HUDEP-2 (cell line): ENCODE data around the gene C9orf50.
"Not testable (repeated sequence)": the region's sequence is repeated elsewhere in the genome, so short reads cannot be mapped to it uniquely, and the experiment has no call there.

Experiments used
- DNase-seq, 76 experiments: peaks; one replicate each; lab custom pipeline; 2025; ENCODE audit not compliant: unreplicated experiment in 76 of 76; lab: John Stamatoyannopoulos, UW

Gene C9orf50

GRCh38 chr9:129648764-129649115, 27.8 kb upstream of the C9orf50 start:
- no peak for DNase-seq

GRCh38 chr9:129648092-129648763, 27.3 kb upstream of the C9orf50 start:
- no peak for DNase-seq

DNA sequence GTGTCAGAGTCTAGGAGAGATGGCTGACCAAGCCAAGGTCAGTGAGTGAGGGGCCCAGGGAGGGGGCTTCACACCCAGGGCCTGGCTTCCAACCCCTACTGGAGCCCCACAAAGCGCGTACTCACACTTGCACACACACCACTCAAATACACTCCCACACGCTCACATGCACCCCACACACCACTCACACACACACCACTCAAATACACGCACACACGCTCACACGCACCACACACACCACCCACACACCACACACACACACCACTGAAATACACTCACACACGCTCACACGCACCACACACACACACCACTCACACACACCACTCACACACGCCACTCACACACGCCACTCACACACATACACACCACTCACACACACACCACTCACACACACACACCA, 26.7 kb upstream of the C9orf50 start:
- no peak for DNase-seq

- DNase-seq, result no peak
These were observed 25.8 kb upstream of the C9orf50 start for GRCh38 chr9:129646654-129647053.

- DNase-seq, result no peak
These were observed 25.4 kb upstream of the C9orf50 start for GRCh38 chr9:129646252-129646651.

- DNase-seq, result no peak
These were observed 24.0 kb upstream of the C9orf50 start for GRCh38 chr9:129644902-129645301.

DNA sequence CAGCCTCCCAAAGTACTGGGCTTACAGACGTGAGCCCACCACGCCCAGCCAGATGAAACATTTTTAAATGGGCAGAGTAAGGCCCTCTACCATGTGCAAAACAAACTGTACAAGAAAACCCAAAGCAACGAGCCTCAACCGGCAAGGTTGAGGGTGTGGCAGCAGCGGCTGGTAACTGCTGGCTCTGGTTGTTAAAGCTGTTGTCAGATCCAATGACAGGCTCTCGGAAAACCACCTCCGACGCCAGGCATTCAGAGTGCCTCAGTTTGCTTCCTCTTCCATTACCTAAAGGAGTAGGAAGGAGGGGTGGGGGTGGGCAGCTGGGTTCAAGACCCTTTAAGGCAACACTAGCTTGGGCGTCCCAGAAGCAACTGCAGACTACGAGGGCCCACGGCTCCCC, 23.5 kb upstream of the C9orf50 start:
- no peak for DNase-seq

DNA sequence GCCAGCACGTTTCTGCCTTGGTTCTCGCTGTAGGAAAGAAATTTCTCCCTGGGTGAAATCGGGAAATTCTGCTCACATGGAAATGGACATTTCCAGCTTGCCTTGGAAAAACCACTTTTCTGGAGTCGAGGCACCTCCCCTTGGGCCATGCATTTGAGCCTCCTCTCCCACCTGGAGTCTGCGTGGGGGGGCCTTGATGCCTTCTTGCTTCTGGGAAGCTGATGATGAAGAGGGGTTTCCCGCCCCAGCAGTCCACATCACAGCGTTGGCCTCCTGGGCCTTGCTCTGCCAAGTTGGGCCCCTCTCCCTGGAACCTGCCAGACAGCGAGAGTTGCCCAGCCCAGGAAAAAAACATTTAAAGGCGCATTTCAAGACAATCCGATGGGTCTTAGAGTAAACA, 22.8 kb upstream of the C9orf50 start:
- no peak for DNase-seq

- DNase-seq, result peak; percentile 42 to 98 (median 96)
These were observed 21.1 kb upstream of the C9orf50 start, which contains the start of gene ASB6 for GRCh38 chr9:129641750-129642585. TSS of gene ASB6 (minus strand) at chr9:129642151. CDS start at chr9:129641999, 152 bp downstream.

- peak in 34 of 76 experiments; percentile 2 to 48 (median 22) for DNase-seq
These were observed 20.2 kb upstream of the C9orf50 start for GRCh38 chr9:129640871-129641749.

DNA sequence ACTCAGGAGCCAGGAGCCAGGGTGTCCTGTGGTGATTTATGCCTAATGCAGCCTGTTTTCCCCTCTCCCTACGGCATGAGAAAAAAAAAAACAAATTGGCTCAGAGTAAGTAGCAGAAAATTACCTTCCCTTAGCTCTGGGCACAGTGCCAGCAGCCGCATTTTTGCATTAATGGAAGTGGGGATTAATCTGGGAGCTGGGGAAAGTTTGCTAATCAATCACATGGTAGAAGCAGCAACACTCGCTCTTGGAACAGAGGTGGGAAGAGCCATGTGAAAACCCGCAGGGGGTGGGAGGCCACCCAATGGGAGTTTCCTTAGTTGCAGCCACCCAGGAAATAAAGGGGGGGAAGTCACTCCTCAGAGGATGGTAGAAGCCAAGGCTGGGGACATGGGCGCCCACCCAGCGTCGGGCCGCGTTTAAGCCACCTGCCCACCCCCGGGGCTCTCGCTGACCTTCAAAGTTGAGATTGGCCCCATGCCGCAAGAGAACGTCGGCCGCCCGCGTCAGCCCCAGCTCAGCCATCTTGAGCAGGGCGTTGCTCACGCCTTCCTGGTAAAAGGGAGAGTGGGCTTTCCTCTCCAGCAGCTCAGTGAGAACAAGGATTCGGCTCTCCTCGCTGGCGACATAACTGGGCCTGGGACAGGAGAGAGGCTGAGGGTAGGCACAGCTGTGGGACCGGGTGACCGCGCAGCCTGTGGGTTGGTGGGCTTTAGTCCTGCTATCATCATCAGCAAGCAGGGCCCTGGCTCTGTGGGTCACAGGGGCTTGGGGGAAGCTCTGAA, 19.4 kb upstream of the C9orf50 start:
- no peak for DNase-seq

- DNase-seq, result no peak
These were observed 18.8 kb upstream of the C9orf50 start for GRCh38 chr9:129639756-129640085.

GRCh38 chr9:129639034-129639630, 18.2 kb upstream of the C9orf50 start:
- no peak for DNase-seq

GRCh38 chr9:129637673-129638439, 17.0 kb upstream of the C9orf50 start:
- no peak for DNase-seq

DNA sequence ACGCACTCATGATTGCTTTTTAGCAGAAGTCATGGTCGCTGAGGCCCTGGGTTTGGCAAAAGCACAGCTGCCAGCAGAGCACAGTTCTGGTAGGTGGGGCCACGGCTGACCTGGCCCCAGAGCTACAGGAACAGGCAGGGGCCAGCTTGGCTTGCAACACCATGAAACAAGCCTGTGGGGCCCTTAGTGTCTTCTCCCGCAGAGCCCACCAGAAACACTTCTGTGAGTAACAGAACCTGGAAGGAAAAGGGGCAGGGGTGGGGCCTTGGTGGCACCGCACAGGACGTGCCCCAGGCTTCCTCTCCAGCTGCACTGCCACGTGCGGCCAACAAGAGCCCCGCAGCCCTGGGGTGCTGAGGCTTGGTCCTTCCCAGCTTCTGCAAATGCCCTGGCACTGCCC, 16.2 kb upstream of the C9orf50 start:
- DNase-seq, result no peak

- DNase-seq, result not testable (repeated sequence)
These were observed 15.4 kb upstream of the C9orf50 start for GRCh38 chr9:129636343-129636742.

DNA sequence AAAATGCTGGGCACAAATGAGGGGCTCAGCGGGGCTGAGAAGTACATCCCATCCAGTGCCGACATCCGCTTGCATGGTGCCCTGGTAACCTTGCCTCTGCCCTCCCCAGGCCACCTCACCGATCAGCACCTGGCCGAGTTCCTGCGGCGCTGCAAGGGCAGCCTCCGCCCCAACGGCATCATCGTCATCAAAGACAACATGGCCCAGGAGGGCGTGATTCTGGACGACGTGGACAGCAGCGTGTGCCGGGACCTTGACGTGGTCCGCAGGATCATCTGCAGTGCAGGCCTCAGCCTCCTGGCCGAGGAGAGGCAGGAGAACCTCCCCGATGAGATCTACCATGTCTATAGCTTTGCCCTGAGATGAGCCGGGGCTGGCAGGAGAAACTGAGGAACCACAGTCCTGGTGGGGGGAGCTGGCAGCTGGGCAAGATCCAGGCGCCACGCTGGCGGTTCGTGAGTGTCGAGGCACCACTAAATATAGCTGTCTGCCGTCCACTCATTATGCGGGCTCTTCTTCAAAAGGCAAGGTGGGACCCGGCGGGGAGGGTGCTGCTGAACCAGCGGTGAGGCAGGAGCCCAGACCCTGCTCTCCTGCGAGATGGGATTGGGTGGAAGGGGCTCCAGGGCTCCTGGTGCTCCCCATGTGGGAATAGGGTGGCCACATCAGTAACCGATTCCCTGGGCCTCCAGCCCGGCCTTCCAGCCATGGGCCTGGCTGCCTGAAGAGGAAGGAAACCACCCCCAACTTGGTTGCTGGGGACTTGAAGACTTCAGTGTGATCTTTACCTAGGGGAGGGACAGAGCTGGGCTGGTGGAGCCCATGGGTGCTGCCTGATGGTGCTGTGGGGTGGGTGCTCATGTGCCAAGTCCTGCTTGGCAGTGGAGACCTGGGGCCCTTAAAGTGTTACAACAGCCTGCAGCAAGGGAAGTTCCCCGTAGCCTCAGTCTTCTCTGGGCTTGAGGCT, 14.5 kb upstream of the C9orf50 start:
- no peak for DNase-seq

- DNase-seq, result no peak
These were observed 12.9 kb upstream of the C9orf50 start for GRCh38 chr9:129633848-129634247.
